ENCODE data around the gene CDC37. TPM values are rescaled to one million over a fixed set of nuclear protein-coding genes. Genes with fewer than 3 reads are reported as not detected.
"Not testable (repeated sequence)": the region's sequence is repeated elsewhere in the genome, so short reads cannot be mapped to it uniquely, and the experiment has no call there.

Gene CDC37
- total RNA-seq, 1 donor from 2014 or later, result 192 TPM

GRCh38 chr19:10395003-10395402 lies 8.3 kb downstream of the CDC37 start:
- no peak for DNase-seq (ENCODE audit: low spot score)

DNA sequence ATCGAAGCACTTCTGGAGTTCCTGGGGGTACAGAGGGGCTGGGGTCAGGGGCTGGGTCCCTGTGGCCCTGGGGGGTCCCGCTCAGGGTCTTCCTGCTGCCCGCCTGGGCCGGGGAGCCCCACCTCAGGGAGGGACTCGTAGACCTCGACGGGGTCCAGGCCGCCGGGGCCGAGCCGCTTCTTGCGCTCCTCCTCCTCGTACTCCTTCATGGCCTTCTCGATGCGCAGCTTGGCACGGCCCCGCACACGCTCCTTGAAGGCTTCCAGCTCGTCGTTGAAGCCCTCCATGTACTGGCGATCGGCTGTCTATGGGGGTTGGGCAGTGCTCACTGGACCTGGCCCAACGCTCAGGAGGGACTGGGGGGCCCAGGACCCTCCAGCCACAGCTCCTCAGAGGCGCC lies 10.2 kb downstream of the CDC37 start:
- no peak for DNase-seq (ENCODE audit: low spot score)

GRCh38 chr19:10392120-10392519 lies 11.2 kb downstream of the CDC37 start:
- no peak for DNase-seq (ENCODE audit: low spot score)

DNA sequence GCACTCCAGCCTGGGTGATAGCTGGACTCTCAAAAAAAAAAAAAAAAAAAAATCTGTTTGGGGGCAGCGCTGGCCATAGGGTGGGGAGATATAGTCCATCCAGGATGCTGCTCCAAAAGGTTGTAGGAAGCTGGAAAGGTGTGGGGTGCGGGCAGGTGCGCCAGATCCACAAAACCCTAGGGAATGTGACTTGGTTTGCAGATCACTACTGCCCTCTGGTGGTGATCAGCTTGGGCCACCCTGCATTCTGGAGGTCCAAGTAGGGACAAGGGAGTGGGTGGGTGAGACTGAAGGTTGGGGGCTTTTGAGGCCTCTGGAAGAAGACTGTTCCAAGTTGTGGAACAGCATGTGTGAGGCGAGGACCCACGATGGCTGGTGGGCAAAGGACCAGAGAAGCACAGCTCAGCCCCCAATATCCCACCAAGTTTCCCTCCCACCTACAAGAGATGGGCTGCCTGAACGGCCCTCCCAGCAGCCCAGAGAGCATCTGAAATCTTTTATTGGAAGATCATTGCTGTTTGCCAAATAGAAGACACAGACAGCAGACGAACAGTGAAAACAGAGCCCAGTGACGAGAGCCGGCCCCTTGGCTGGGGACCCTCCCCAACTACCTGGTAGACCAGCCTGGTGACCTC lies 12.6 kb downstream of the CDC37 start:
- DNase-seq (ENCODE audit: low spot score), result peak; percentile 77

DNA sequence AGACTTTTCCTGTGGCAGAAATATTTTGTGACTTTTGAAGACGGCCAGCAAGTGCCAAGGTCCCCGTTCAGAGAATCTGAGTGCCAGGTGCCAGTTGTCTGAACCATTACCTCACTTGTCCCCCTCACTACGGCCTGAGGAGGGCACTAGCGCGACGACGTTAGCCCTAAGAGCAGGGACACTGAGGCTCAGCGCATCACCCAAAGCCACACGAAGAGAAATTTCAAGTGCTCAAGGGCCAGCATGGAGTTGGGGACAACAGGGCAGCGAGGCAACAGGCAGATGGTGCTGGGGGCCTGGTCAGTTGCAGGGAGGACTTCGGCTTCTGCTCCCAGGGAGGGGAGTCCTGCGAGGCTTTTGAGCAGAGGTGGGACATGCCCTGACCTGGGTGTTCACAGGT lies 13.5 kb downstream of the CDC37 start:
- no peak for DNase-seq (ENCODE audit: low spot score)

DNA sequence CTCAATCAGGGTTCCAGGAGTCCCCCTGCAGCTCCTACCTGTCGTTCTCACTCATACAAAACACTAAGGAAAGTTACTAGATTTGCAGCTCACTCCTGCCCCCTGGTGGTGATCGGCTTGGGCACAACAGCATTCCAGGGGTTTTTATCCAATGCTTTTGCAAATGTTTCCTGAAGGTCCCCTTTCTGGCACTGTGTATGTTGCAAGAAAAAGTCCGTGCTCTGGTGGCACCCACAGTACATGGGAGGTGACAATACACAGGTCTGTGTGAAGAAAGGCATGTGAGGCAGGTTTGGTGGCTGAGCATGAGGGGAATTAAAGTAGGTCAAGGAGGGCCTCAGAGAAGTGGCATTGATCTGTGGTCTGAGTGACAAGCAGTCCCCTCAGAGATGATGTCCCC lies 14.4 kb downstream of the CDC37 start:
- DNase-seq (ENCODE audit: low spot score), result peak; percentile 91

DNA sequence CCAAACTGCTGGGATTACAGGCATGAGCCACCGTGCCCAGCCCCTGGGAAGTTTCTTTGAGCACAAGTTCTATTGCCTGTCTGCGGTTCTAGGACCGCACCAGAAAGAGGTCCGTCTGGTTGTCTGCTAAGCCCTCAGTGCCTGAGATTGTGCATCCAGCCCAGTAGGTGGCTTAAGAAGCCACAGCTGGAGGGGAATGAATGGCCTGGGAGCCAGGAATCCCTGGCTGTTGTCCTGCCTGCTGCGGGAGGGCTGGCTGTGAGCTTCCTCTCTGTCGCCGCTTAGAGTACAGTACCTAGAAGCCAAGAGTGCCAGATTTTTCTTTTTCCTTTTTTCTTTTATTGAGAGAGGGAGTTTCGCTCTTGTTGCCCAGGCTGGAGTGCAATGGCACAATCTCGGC lies 18.8 kb downstream of the CDC37 start:
- no peak for DNase-seq (ENCODE audit: low spot score)

DNA sequence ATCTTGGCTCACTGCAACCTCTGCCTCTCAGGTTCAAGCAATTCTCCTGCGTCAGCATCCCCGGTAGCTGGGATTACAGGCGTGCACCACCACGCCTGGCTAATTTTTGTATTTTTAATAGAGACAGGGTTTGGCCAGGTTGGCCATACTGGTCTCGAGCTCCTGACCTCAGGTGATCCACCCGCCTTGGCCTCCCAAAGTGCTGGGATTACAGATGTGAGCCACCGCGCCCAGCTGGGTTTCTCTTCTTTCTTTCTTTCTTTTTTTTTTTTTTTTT lies 20.2 kb downstream of the CDC37 start:
- not testable (repeated sequence) for DNase-seq (ENCODE audit: low spot score)

DNA sequence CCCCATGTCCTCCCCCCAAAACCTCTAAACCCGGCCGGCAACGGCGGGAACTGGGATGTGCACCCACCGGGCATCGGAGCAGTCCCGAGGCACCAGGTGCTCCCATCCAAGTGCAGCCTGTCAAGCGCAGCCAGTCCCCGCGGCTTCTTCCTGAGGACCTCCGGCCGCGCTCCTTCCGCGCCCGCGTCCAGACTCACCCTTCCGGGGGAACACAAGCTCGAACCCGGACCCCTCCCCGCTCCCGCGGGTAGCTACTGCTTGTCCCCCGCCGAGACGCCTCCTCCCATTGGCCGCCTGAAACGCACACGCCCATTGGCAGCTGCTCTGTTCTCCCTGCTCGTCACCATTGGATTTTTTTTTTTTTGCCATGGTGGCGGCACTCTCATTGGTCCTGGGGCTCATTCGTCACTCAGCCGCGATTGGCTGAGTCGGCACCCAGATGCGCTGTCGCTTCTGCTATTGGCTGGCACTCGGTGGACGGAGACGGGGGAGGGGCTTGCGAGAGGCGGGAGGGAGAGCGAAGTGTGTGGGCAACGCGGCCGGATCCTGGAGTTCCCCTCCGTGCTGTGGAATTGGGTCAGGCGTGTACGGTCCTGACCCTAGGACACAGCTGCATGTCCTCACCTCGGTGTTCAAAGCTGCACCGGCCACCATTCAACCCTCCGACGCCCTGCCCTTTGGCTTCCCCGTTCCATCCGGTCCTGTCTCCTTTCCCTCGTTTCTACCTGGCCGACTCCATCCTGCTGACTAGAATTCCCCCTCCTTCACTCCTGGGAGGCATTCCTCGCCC lies 22.8 kb downstream of the CDC37 start, which contains the start of gene TYK2:
Gene TYK2 (minus strand): TSS at position 260 of the 790 bp plus-strand sequence. CDS start 2,166 bp downstream, outside the sequence.
- DNase-seq (ENCODE audit: low spot score), result peak; percentile 98

DNA sequence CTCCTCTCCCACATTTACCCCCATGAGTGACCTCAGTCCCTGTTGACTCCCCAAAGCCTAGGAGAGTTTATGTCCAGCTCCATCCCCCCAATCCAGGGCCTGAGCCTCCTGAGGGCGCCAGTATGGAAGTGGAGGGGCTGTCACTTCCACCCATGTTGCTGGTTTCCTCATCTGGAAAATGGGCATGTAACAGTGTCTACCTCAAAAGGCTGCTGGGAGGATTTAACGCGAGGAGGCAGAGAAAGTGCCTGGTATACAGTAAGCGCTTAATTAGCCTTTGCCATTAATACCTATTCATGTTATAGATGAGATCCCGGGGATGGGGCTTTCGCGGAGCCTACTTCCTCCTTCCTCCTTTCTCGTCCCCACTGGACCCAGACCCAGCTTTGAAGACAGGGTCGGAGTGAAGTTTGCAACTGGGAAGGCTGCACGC lies 23.4 kb downstream of the CDC37 start:
- no peak for DNase-seq (ENCODE audit: low spot score)

DNA sequence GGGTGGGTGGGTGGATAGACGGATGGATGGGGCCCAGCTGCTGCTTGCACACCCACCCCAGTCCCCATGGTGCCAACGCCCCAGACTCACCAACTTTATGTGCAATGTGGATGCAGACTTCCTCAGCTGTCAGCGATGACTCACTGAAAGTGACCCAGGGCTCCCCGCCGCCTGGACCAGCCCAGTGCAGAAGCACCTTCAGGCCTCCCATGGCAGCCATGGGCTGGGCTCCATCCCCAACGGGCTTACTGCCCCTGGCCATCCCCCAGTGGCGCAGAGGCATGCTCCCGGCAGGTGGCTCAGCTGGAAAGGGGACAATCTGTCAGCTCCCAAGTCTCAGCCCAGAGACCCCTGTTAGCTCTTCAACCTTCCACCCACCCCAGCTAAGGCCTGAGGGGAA lies 25.2 kb downstream of the CDC37 start:
- DNase-seq (ENCODE audit: low spot score), result no peak

GRCh38 chr19:10377140-10377640 lies 26.2 kb downstream of the CDC37 start:
- DNase-seq (ENCODE audit: low spot score), result not testable (repeated sequence)

GRCh38 chr19:10374931-10375330 lies 28.4 kb downstream of the CDC37 start:
- DNase-seq (ENCODE audit: low spot score), result no peak

DNA sequence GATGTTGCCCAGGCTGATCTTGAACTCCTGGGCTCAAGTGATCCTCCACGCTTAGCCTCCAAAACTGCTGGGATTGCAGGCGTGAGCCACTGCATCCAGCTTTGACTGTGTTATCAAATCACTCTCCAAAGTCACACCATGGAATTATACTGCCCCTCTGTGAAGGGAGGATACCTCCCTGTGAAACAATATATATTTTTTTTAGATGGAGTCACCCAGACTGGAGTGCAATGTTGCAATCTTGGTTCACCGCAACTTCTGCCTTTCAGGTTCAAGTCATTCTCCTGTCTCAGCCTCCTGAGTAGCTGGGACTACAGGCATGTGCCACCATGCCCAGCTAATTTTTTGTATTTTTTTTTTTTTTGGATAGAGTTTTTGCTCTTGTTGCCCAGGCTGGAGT lies 30.7 kb downstream of the CDC37 start:
- no peak for DNase-seq (ENCODE audit: low spot score)

GRCh38 chr19:10368101-10368803 lies 35.1 kb downstream of the CDC37 start:
- DNase-seq (ENCODE audit: low spot score), result no peak

- DNase-seq (ENCODE audit: low spot score), result not testable (repeated sequence)
These were observed 36.3 kb downstream of the CDC37 start for GRCh38 chr19:10366950-10367512.

- no peak for DNase-seq (ENCODE audit: low spot score)
These were observed 37.8 kb downstream of the CDC37 start for GRCh38 chr19:10365518-10365917.

DNA sequence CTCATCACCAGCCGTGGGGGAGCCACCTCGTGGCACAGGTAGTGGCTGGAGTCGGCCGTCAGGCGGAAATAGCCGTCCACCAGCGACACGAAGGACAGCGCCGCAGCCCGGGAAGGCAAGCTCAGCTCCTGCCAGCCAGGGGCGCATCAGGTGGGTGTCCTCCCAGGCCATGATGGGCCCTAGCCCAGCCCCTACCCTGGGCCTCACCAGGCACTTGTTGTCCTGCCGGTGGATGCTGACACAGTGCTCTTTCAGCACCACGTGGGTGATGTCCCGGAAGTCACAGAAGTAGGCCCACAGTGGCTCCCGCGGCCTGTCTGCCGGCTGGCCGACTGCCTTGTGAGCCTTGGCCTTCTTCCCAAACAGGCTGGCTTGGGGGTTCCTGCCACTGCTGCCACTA lies 38.7 kb downstream of the CDC37 start:
- no peak for DNase-seq (ENCODE audit: low spot score)

DNA sequence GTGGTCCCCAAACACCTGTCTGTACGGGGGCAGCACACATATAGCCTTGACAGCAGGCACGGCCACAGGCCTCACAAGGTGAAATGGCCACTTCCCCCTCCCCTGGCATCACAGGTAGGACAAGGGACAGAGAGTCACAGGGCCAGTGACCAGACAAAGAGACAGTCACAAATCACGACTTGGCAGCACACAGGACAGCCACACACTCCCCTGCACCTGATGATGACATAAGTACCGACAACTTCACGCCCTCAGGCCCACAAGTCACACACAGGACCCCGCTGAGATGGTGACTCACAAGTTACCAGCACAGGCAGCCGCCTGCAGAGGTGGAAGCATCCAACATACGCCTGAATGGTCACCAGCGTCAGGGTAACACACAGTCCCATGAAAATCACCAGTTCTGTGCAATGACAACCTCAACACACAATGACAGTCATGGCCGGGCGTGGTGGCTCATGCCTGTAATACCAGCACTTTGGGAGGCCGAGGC lies 39.5 kb downstream of the CDC37 start:
- DNase-seq (ENCODE audit: low spot score), result no peak

DNA sequence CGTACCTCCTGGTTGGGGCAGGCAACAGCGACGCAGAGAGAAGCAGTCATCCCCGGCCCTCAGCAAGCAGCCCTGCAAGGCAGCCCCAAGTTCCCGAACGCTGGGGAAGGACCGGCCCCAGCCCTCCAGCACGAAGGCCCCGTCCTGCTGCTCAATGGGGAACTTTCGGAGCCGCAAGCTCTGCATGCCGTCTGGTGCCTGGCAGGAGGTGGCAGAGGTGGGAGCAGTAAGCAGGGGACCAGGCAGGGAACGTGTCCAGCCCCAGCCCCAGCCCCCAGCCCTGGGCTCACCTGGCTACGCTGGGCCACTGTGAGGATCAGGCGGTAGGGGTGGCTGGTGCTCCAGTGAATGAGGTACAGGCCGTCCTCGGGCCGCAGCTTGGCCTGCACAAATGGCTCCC lies 41.1 kb downstream of the CDC37 start:
- no peak for DNase-seq (ENCODE audit: low spot score)

DNA sequence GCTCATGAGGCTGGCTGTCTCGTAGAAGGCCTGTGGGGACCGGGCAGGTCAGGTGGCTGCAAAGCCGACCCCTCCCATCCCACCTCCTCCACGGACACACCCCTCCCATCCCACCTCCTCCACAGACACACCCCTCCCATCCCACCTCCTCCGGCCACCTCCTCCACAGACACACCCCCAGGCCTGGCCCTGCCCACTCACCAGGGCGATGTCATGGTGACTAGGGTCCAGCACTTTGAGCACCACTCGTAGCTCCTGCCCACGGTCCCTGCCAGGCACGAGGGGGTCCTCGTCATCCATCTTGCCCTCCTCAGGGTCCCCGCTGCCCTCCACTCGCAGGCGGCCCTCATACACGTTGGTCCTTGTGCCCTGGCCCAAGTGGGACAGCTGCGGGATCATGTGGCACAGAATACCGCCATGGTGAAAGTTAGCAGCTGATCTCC lies 41.8 kb downstream of the CDC37 start:
- no peak for DNase-seq (ENCODE audit: low spot score)

DNA sequence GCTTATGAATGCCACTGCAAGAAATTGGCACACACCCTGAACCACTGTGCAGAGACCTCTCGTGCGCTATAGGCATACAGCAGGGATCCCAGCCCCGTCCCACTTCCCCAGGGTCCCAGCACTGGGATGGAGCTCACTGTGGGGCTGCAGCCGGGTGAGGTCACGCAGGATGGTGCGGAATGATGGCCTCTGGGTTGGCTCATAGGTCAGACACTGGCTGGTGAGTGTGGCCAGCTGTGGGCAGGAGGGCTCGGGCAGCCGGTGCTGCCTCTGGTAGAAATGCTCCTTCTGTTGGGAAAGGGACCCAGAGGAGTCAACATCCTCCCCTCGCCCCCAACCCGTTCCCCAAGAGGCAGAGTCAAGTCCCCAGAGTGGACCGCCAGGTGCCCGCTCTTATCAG lies 46.9 kb downstream of the CDC37 start:
- no peak for DNase-seq (ENCODE audit: low spot score)
